Caco-2 (cell line): ENCODE results near the gene AQP6. TPM values are rescaled to one million over a fixed set of nuclear protein-coding genes. Genes with fewer than 3 reads are reported as not detected.

Source experiments
- BruUV-seq: library from RNA; stranded (reverse); fragments of 400-500 nt; replicated peaks from 2 replicates; lab custom pipeline; 2021; lab: Mats Ljungman, UMichigan
- CTCF ChIA-PET: fragments of 300-600 bp; sonication (Branson Sonifier 250); formaldehyde crosslinking; loops from one replicate; lab custom pipeline; 2022; ENCODE audit warnings: antibody characterized with exemption; lab: Charles Lee
- POLR2A ChIA-PET: fragments of 300-600 bp; sonication (Branson Sonifier 250); formaldehyde crosslinking; loops from one replicate; lab custom pipeline; 2022; ENCODE audit warnings: antibody characterized with exemption; lab: Charles Lee
- DNase-seq, 2 experiments: peaks; one replicate each; pipeline versions ENCODE4 v3.0.0 to v3.0.0-alpha.2; 2020 to 2022
- H3K27me3 ChIP-seq: replicated peaks from 2 replicates; pipeline ENCODE4 v1.6.0; 2011; ENCODE audit warnings: low read length; ENCODE audit not compliant: control insufficient read depth, insufficient read depth
- H3K36me3 ChIP-seq: 2 replicates; pipeline ENCODE4 v1.5.1; 2011; ENCODE audit warnings: low read length; ENCODE audit not compliant: control insufficient read depth, insufficient read depth
- H3K4me1 ChIP-seq: fragments of 250-450 bp; sonication (Bioruptor Pico); 2 replicates; pipeline ENCODE4 v1.5.1; 2020; ENCODE audit warnings: mild to moderate bottlenecking
- H3K4me3 ChIP-seq: 2 replicates; pipeline ENCODE4 v1.5.1; 2011; ENCODE audit warnings: low read depth, mild to moderate bottlenecking, control low read depth, low read length
- H3K9me3 ChIP-seq: fragments of 250-450 bp; sonication (Bioruptor Pico); 2 replicates; pipeline ENCODE4 v1.5.1; 2020; ENCODE audit warnings: mild to moderate bottlenecking, moderate library complexity
- H3K27ac Mint-ChIP-seq: one replicate; pipeline ENCODE4 v1.8.0; 2022; ENCODE audit warnings: mixed read lengths; ENCODE audit not compliant: unreplicated experiment
- H3K27me3 Mint-ChIP-seq: one replicate; pipeline ENCODE4 v1.8.0; 2022; ENCODE audit warnings: mixed read lengths; ENCODE audit not compliant: insufficient read depth, unreplicated experiment
- H3K36me3 Mint-ChIP-seq: one replicate; pipeline ENCODE4 v1.8.0; 2022; ENCODE audit warnings: mild to moderate bottlenecking, mixed read lengths; ENCODE audit not compliant: insufficient read depth, unreplicated experiment
- H3K4me1 Mint-ChIP-seq: one replicate; pipeline ENCODE4 v1.8.0; 2022; ENCODE audit warnings: low read depth, mixed read lengths; ENCODE audit not compliant: unreplicated experiment
- H3K4me3 Mint-ChIP-seq: one replicate; pipeline ENCODE4 v1.8.0; 2022; ENCODE audit warnings: mild to moderate bottlenecking, moderate library complexity, mixed read lengths; ENCODE audit not compliant: unreplicated experiment
- H3K9me3 Mint-ChIP-seq: one replicate; pipeline ENCODE4 v1.8.0; 2022; ENCODE audit warnings: mixed read lengths; ENCODE audit not compliant: unreplicated experiment
- intact Hi-C: fragments of 100-400 bp; cut with micrococcal nuclease; formaldehyde crosslinking; loops from one replicate; pipeline ENCODE4 v1.10.0; 2022; ENCODE audit not compliant: unreplicated experiment
- total RNA-seq: library from RNA; stranded (reverse); gene quantifications from 2 replicates; pipeline ENCODE4 v1.2.3, GENCODE V29; 2022
- TF ChIP-seq, protein P1 (sequence below), 2 experiments: fragments of 200-600 bp in 1 of 2; IDR thresholded peaks; 1 replicate in 1 of 2; 2 replicates in 1 of 2; pipeline versions ENCODE4 v1.5.1 to v1.8.0; 2011 to 2022; ENCODE audit warnings: antibody characterized with exemption in 1 of 2, control low read depth in 1 of 2, inconsistent platforms in 1 of 2, low read depth in 1 of 2, low read length in 1 of 2, mild to moderate bottlenecking in 1 of 2, moderate library complexity in 1 of 2; ENCODE audit not compliant: insufficient read depth in 1 of 2, severe bottlenecking in 1 of 2, unreplicated experiment in 1 of 2

Gene AQP6
- total RNA-seq, 1 experiment from 2014 or later: not detected

DNA sequence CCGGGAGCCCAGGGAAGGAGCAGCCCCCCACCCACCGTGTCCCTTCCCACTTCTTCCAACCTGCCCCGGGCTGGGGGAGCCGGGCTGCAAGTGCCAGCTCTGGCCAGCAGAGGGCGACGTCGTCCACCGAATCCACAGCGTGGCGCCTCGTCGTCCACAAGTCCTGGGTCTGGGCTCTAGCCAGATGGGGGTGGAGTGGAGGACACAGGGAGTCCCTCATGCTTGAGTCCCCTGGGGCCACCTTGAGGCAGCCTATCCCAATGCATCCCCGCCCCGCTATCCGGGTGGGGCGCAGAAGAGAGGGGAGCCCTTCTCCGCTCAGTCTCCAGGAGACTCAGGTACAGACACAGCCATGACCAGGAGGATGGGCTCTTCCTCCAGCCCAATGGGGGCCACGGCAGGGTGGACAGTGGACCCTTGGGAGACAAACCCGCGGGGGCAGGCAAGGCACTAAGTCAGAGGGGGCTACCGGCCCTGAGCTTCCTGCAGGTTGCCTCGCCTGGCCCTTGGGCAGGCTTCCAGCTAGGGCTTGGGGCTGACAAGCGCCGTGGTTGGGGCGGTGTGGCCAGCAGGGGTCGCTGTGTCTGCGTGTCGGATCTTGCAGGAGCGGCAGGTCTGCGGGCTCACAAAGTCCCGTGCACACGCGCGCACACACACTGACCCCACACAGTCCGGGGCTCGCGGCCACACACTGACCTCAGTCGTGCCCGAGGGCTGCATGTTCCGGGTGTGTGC, 5.5 kb upstream of the AQP6 start:
- Histone ChIP-seq H3K27me3 (no peaks in the 10 kb centered on the region), H3K4me3 (peak overlapping the region; percentile 18)
- no peaks in the 10 kb centered on the region for H3K27me3 Mint-ChIP-seq

DNA sequence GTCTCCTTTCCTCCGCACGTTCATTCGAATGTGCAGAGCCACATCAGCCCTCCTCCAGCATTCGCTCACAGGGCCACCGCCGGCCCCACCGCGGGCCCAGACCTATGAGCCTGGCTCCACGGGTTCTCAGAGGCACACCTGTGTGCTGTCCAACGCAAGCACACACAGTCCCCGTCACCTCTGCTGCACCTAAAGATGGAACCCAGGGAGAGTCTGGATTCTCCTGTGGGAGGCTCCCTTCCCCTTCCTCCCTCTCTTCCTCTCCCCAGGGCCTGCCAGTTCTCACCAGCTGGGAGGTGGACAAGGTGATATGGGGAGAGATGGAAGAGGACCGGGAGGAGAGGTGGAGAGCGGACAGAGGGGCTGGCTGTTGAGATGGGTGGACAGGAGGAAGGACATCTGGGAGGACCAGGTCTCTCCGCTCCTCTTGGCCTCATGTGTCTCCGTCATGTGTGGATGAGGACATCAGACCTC, 4.9 kb upstream of the AQP6 start:
- Mint-ChIP-seq H3K27ac (no peak overlapping the region), H3K4me3 (no peak overlapping the region), H3K27me3 (no peaks in the 10 kb centered on the region), H3K4me1 (no peaks in the 10 kb centered on the region), H3K9me3 (no peaks in the 10 kb centered on the region), H3K36me3 (no peaks in the 10 kb centered on the region)
- ChIA-PET CTCF (interaction anchor here (0.6 to 7.9 kb wide), 30 partner anchors 8 to 214 kb away, joined by 3 to 78 read pairs (median 6); partner anchors contain the start of genes COX14, GPD1, RACGAP1 and SMARCD1), POLR2A (no interaction called here)
- Histone ChIP-seq H3K9me3 (no peaks in the 10 kb centered on the region), H3K4me3 (no peak overlapping the region), H3K27me3 (no peaks in the 10 kb centered on the region), H3K4me1 (peaks cover 20% of the 10 kb centered on the region), H3K36me3 (no peaks in the 10 kb centered on the region)
- DNase-seq: no peak
- TF ChIP-seq, protein P1, sequence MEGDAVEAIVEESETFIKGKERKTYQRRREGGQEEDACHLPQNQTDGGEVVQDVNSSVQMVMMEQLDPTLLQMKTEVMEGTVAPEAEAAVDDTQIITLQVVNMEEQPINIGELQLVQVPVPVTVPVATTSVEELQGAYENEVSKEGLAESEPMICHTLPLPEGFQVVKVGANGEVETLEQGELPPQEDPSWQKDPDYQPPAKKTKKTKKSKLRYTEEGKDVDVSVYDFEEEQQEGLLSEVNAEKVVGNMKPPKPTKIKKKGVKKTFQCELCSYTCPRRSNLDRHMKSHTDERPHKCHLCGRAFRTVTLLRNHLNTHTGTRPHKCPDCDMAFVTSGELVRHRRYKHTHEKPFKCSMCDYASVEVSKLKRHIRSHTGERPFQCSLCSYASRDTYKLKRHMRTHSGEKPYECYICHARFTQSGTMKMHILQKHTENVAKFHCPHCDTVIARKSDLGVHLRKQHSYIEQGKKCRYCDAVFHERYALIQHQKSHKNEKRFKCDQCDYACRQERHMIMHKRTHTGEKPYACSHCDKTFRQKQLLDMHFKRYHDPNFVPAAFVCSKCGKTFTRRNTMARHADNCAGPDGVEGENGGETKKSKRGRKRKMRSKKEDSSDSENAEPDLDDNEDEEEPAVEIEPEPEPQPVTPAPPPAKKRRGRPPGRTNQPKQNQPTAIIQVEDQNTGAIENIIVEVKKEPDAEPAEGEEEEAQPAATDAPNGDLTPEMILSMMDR (IDR thresholded peaks at IDR 0.05; ENCODE audit: insufficient read depth in 1 of 2, low read depth in 1 of 2, low read length in 1 of 2, severe bottlenecking in 1 of 2, unreplicated experiment in 1 of 2): no peak
- no TSS peak for BruUV-seq
- intact Hi-C loops: loop anchor here (1.0 to 2.0 kb wide), 5 partner anchors 71 to 207 kb away; no protein-coding TSS in a partner anchor

More for the DNA sequence above, 5.5 kb upstream of the AQP6 start:
- Mint-ChIP-seq H3K36me3 (no peaks in the 10 kb centered on the region), H3K9me3 (no peaks in the 10 kb centered on the region), H3K27ac (peak overlapping the region; percentile 33), H3K4me3 (peak overlapping the region; percentile 34), H3K4me1 (no peaks in the 10 kb centered on the region)
- intact Hi-C loops: loop anchor here (1.0 to 2.0 kb wide), 5 partner anchors 72 to 208 kb away; no protein-coding TSS in a partner anchor
- H3K9me3 ChIP-seq: no peaks in the 10 kb centered on the region
- H3K4me1 ChIP-seq: peaks cover 20% of the 10 kb centered on the region
- TF ChIP-seq, protein P1 (IDR thresholded peaks at IDR 0.05; ENCODE audit: insufficient read depth in 1 of 2, low read depth in 1 of 2, low read length in 1 of 2, severe bottlenecking in 1 of 2, unreplicated experiment in 1 of 2): peak; percentile 94 to 98
- no peaks in the 10 kb centered on the region for H3K36me3 ChIP-seq
- POLR2A ChIA-PET: no interaction called here
- CTCF ChIA-PET: interaction anchor here (0.6 to 7.9 kb wide), 33 partner anchors 8 to 226 kb away, joined by 3 to 78 read pairs (median 6); partner anchors contain the start of genes COX14, GPD1, RACGAP1 and SMARCD1
- peak; percentile 88 to 92 for DNase-seq
- no TSS peak for BruUV-seq

DNA sequence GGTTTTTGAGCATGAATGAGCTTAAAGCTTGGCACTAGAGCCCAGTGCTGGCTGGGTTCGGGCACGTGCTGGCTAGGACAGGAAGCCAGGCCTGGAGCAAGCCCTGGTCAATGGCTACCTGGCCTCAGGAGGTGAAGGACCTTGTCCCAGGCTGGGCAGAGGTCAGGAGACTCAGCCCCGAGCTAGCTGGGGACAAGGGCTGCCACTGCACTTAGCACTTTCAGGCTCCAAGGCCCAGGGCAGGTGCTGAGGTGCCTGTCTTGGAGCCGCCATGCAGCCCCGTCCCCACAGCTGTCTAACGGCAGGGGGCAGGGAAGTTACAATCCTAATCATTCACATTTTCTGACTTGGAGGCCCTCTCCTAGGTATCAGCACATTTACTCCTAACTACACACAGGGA, 4.3 kb upstream of the AQP6 start:
- H3K9me3 Mint-ChIP-seq: no peaks in the 10 kb centered on the region
- Histone ChIP-seq H3K4me1 (peaks cover 13% of the 10 kb centered on the region), H3K27me3 (no peaks in the 10 kb centered on the region), H3K4me3 (no peak overlapping the region), H3K36me3 (no peaks in the 10 kb centered on the region), H3K9me3 (no peaks in the 10 kb centered on the region)
- no peaks in the 10 kb centered on the region for H3K27me3 Mint-ChIP-seq
- ChIA-PET POLR2A (no interaction called here), CTCF (interaction anchor here (0.6 to 7.9 kb wide), 15 partner anchors 9 to 165 kb away, joined by 3 to 78 read pairs (median 9); partner anchors contain the start of gene NCKAP5L)
- intact Hi-C loops: no loop called here
- DNase-seq: peak in 1 of 2 experiments; percentile 30
- BruUV-seq: no TSS peak
- H3K36me3 Mint-ChIP-seq: no peaks in the 10 kb centered on the region
- no peak overlapping the region for H3K4me3 Mint-ChIP-seq
- TF ChIP-seq, protein P1 (IDR thresholded peaks at IDR 0.05; ENCODE audit: insufficient read depth in 1 of 2, low read depth in 1 of 2, low read length in 1 of 2, severe bottlenecking in 1 of 2, unreplicated experiment in 1 of 2): no peak
- no peak overlapping the region for H3K27ac Mint-ChIP-seq
- H3K4me1 Mint-ChIP-seq: no peaks in the 10 kb centered on the region
